Transverse colon (tissue), 4 donors: ENCODE measurements around the gene GET3. TPM values are rescaled to one million over a fixed set of nuclear protein-coding genes. Genes with fewer than 3 reads are reported as not detected.

Experiments
- DNase-seq: peaks from one replicate; pipeline ENCODE4 v3.0.0-alpha.2; 2019
- H3K27ac ChIP-seq, 4 donors: fragments of 200-600 bp; sonication (generic); 2 replicates each; pipeline ENCODE4 v1.5.1; 2016 to 2018; ENCODE audit warnings: inconsistent platforms in 4 of 4
- H3K27me3 ChIP-seq: fragments of 200-600 bp; sonication (generic); 2 replicates; pipeline ENCODE4 v1.5.1; 2017; ENCODE audit warnings: inconsistent platforms
- H3K36me3 ChIP-seq, 4 donors: fragments of 200-600 bp; sonication (generic); 2 replicates each; pipeline ENCODE4 v1.5.1; 2017 to 2019; ENCODE audit warnings: inconsistent platforms in 4 of 4
- H3K4me1 ChIP-seq, 4 donors: fragments of 200-600 bp; sonication (generic); 2 replicates each; pipeline ENCODE4 v1.5.1; 2017 to 2020; ENCODE audit warnings: inconsistent platforms in 4 of 4
- H3K4me3 ChIP-seq, 4 donors: fragments of 200-600 bp; sonication (generic); 1 replicate in 1 of 4; 2 replicates in 3 of 4; pipeline versions ENCODE4 v1.5.1 to v1.6.1; 2017 to 2019; ENCODE audit warnings: inconsistent platforms in 4 of 4
- H3K9me3 ChIP-seq, 2 donors: fragments of 200-600 bp; sonication (generic); 2 replicates each; pipeline ENCODE4 v1.5.1; 2017 to 2019; ENCODE audit warnings: inconsistent platforms in 2 of 2
- CTCF ChIP-seq, 5 experiments: fragments of 200-600 bp in 3 of 5; fragments of 450-650 bp in 2 of 5; sonication (generic) in 3 of 5; IDR thresholded peaks; 1 replicate in 2 of 5; 2 replicates in 3 of 5; pipeline ENCODE4 v1.5.1; 2016 to 2017; ENCODE audit warnings: antibody characterized with exemption in 5 of 5, inconsistent platforms in 3 of 5, mild to moderate bottlenecking in 2 of 5, moderate library complexity in 1 of 5
- EP300 ChIP-seq: sonication (generic); formaldehyde crosslinking; IDR thresholded peaks from one replicate; pipeline ENCODE4 v1.6.1; 2017; ENCODE audit warnings: antibody characterized with exemption, low read depth
- POLR2A ChIP-seq: fragments of 450-650 bp; IDR thresholded peaks from one replicate; pipeline ENCODE4 v1.6.1; 2016; ENCODE audit warnings: antibody characterized with exemption, mild to moderate bottlenecking, moderate library complexity
- POLR2AphosphoS5 ChIP-seq, 3 donors: sonication (generic); formaldehyde crosslinking; IDR thresholded peaks; one replicate each; pipeline ENCODE4 v1.6.1; 2016; ENCODE audit warnings: antibody characterized with exemption in 3 of 3
- WGBS, 2 donors: methylation state at CpG; one replicate each; pipeline ENCODE4 v1.1.5; 2018; ENCODE audit warnings: low coverage in 1 of 2; 5-methylcytosine and 5-hydroxymethylcytosine counted together
- in situ Hi-C, 4 donors: fragments of 200-750 bp; cut with MboI; loops; one replicate each; pipeline versions ENCODE4 v1.15.0 to v1.15.1; 2017; ENCODE audit warnings: low sequenced_read_pairs in 3 of 4, low pct_ligation_motif_present in 1 of 4, low pct_unique_long_range_greater_than_20kb in 1 of 4
- intact Hi-C: fragments of 100-400 bp; cut with DNase I; formaldehyde crosslinking; loops from one replicate; pipeline ENCODE4 v1.15.1; 2023; ENCODE audit warnings: low total_unique reads
- total RNA-seq, 4 donors: library from RNA; depleted of rRNA; stranded (reverse); fragments of >200 nt; gene quantifications; one replicate each; pipeline ENCODE4 v1.1.0, GENCODE V29; 2016

GET3 gene
- total RNA-seq, 4 donors from 2014 or later, result 18.3 to 75.2 (median 43.6) TPM

GRCh38 chr19:12703046-12703445 lies 34.3 kb upstream of the GET3 start:
- Histone ChIP-seq H3K27ac (no peak overlapping the region), H3K4me1 (no peaks in the 10 kb centered on the region), H3K4me3 (no peak overlapping the region), H3K36me3 (peaks cover 0 to 67% (median 27%) of the 10 kb centered on the region in 4 donors), H3K27me3 (no peaks in the 10 kb centered on the region), H3K9me3 (no peaks in the 10 kb centered on the region)
- DNase-seq, result no peak
- TF ChIP-seq CTCF (IDR thresholded peaks at IDR 0.05) (no peak), POLR2A (no peak), EP300 (no peak), POLR2AphosphoS5 (IDR thresholded peaks at IDR 0.05) (no peak)
- intact Hi-C loops (no loop called here), in situ Hi-C loops (no loop called here)
- WGBS, 2 donors, result 76% methylated on average over 9 of the region's 9 CpGs; no CpG with 5 or more reads in 1 of the 2 donors

GRCh38 chr19:12705169-12705568 lies 32.1 kb upstream of the GET3 start:
- H3K4me3 ChIP-seq, result no peak overlapping the region
- DNase-seq, result no peak
- H3K9me3 ChIP-seq, result no peaks in the 10 kb centered on the region
- H3K27me3 ChIP-seq, result no peaks in the 10 kb centered on the region
- intact Hi-C loops, result no loop called here
- in situ Hi-C loops, result no loop called here
- 91 to 100% methylated on average over 6 to 13 of the region's 13 CpGs for WGBS, 2 donors
- no peak overlapping the region for H3K27ac ChIP-seq
- no peaks in the 10 kb centered on the region for H3K4me1 ChIP-seq
- H3K36me3 ChIP-seq, result peaks cover 0 to 86% (median 32%) of the 10 kb centered on the region in 4 donors
- no peak for TF ChIP-seq CTCF (IDR thresholded peaks at IDR 0.05)
- no peak for TF ChIP-seq POLR2AphosphoS5 (IDR thresholded peaks at IDR 0.05)
- no peak for TF ChIP-seq POLR2A
- no peak for TF ChIP-seq EP300

- in situ Hi-C loops (no loop called here), intact Hi-C loops (no loop called here)
- peaks cover 0 to 90% (median 35%) of the 10 kb centered on the region in 4 donors for H3K36me3 ChIP-seq
- WGBS, 2 donors, result 95% methylated on average over 27 of the region's 29 CpGs; no CpG with 5 or more reads in 1 of the 2 donors
- no peaks in the 10 kb centered on the region for H3K9me3 ChIP-seq
- H3K4me3 ChIP-seq, result no peak overlapping the region
- TF ChIP-seq CTCF (IDR thresholded peaks at IDR 0.05), result no peak
- no peak for TF ChIP-seq EP300
- TF ChIP-seq POLR2AphosphoS5 (IDR thresholded peaks at IDR 0.05), result no peak
- no peak for TF ChIP-seq POLR2A
- DNase-seq, result no peak
- H3K27me3 ChIP-seq, result no peaks in the 10 kb centered on the region
- no peaks in the 10 kb centered on the region for H3K4me1 ChIP-seq
- no peak overlapping the region for H3K27ac ChIP-seq
Observed at GRCh38 chr19:12705654-12706331, 31.5 kb upstream of the GET3 start.

GRCh38 chr19:12706332-12706718 lies 31.0 kb upstream of the GET3 start:
- 93 to 100% methylated on average over 1 to 13 of the region's 13 CpGs for WGBS, 2 donors
- H3K4me1 ChIP-seq, result no peaks in the 10 kb centered on the region
- H3K4me3 ChIP-seq, result no peak overlapping the region
- DNase-seq, result no peak
- in situ Hi-C loops (no loop called here), intact Hi-C loops (no loop called here)
- peaks cover 0 to 89% (median 36%) of the 10 kb centered on the region in 4 donors for H3K36me3 ChIP-seq
- no peaks in the 10 kb centered on the region for H3K27me3 ChIP-seq
- no peak overlapping the region for H3K27ac ChIP-seq
- no peak for TF ChIP-seq CTCF (IDR thresholded peaks at IDR 0.05)
- no peak for TF ChIP-seq EP300
- TF ChIP-seq POLR2AphosphoS5 (IDR thresholded peaks at IDR 0.05), result no peak
- TF ChIP-seq POLR2A, result no peak
- H3K9me3 ChIP-seq, result no peaks in the 10 kb centered on the region
